ENCODE results near the gene PAIP1.
A peak's percentile ranks its signal among the peaks of the same experiment; 100 is the strongest.
"Not testable (repeated sequence)": the region's sequence is repeated elsewhere in the genome, so short reads cannot be mapped to it uniquely, and the experiment has no call there.

PAIP1 gene, protein sequence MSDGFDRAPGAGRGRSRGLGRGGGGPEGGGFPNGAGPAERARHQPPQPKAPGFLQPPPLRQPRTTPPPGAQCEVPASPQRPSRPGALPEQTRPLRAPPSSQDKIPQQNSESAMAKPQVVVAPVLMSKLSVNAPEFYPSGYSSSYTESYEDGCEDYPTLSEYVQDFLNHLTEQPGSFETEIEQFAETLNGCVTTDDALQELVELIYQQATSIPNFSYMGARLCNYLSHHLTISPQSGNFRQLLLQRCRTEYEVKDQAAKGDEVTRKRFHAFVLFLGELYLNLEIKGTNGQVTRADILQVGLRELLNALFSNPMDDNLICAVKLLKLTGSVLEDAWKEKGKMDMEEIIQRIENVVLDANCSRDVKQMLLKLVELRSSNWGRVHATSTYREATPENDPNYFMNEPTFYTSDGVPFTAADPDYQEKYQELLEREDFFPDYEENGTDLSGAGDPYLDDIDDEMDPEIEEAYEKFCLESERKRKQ

DNA sequence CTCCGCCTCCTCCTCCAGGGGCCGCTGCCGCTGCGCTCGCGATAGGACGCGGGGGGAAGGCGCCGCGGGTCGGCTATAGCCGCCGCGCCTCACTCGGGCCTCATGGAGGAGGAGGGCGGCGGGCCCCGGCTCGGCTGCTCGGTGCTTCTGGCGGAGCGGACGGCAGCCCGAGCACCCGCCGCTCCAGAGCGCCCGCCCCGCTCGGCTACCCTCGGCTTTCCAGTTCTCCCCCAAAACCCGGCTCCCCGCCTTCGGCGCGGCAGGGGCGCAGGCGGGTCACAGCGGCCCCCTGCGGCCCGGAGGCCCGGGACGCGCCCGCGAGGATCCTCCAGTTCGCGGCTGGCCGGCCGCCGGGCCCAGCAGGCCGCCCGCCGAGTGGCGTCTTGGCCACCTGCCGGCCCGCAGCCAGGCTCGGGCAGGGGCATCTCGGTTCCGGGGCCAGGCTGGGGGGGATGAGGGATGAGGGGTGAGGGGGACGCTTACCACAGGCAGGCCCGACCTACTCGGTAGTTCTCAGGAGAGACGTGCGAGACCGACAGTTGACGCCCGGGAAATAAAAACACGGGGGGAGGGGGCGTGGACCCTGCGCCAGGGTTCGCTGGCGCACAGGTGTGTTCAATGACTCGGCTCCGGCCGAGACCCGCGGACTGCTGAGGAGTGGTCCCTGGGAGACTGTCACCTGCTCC is at the start of gene PAIP1:
Gene PAIP1 (minus strand): TSS at position 221 of the 686 bp plus-strand sequence. CDS start 231 bp downstream, outside the sequence.
- peak; percentile 51 to 68 (median 60) for DNase-seq (ENCODE audit: low read depth in 3 of 3, low spot score in 1 of 3)

DNA sequence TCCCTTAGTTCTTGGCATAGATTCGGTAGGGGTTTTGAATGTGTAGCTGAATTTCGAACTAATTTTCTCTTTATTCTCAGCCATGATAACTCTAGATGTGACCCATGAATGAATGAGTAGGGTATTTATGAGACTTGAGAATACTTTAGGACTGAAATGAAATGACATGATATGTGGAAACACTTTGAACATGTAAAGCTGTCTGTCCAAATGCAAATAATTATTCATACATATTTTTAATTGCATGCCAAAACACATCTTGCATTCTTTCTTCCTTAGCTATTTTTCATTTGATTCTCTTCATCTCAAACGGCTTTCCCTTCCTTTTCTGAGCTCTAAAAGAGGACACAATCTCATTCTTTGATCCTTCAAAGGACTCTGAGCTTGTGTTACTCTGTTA is 49.5 kb upstream of the PAIP1 start:
- no peak for DNase-seq (ENCODE audit: low read depth in 3 of 3, low spot score in 1 of 3)

DNA sequence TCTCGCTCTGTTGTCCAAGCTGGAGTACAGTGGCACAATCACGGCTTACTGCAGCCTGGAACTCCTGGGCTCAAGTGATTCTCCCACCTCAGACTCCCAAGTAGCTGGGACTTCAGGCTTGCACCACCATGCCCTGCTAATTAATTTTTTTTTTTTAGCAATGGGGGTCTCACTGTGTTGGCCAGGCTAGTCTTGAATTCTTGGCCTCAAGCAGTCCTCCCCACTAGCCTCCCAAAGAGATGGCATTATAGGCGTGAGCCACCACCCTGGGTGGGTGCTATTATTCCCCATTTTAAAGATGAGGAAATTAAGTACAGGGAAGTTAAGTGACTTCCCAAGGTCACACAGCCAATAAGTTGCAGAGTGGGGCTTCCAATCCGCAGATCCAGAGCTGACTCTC is 47.8 kb upstream of the PAIP1 start:
- DNase-seq (ENCODE audit: low read depth in 3 of 3, low spot score in 1 of 3) = no peak

DNA sequence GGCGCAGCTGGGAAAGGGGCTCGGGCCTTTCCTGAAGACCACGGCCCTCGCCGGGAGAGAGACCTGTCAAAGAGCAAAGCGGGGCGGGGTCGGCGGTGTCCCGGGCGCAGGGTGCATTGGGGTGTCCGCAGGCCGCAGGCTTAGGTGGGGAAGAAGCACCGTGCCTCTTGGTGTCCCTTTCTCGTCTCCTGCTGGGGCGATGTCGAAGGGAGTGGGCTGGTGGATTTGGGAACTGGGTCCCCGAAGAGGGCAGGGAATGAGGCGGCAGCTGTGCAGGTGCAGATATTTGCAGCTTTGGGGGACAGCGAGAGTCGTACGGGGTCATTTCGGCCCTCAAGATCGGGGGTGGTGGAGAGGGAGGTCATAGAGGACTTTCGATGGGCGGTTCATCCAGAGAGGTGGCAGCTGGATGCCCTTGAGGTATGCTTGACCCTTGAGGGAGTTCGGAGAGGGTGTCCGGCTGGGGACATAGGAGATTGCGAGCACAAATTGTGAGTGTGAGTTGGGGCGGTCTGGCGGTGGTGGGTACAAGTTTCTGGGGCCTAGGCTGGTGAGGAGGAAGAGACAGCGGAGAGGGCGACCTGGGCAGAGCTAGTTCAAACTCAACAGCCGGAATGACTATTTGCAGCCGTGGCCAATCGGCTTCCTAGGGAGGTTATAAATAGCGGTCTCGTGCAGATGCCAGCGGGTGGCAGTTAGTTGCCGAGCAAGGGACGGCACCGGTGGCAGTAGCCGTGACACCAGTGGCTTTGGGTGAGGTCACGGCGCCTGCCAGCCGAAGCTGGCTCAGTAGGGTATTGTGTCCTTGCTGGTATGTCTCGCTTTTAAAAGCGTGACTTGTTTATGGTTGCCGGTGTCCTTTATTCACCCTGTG is 46.7 kb upstream of the PAIP1 start:
- DNase-seq (ENCODE audit: low read depth in 3 of 3, low spot score in 1 of 3) = peak; percentile 30 to 39 (median 35)

DNA sequence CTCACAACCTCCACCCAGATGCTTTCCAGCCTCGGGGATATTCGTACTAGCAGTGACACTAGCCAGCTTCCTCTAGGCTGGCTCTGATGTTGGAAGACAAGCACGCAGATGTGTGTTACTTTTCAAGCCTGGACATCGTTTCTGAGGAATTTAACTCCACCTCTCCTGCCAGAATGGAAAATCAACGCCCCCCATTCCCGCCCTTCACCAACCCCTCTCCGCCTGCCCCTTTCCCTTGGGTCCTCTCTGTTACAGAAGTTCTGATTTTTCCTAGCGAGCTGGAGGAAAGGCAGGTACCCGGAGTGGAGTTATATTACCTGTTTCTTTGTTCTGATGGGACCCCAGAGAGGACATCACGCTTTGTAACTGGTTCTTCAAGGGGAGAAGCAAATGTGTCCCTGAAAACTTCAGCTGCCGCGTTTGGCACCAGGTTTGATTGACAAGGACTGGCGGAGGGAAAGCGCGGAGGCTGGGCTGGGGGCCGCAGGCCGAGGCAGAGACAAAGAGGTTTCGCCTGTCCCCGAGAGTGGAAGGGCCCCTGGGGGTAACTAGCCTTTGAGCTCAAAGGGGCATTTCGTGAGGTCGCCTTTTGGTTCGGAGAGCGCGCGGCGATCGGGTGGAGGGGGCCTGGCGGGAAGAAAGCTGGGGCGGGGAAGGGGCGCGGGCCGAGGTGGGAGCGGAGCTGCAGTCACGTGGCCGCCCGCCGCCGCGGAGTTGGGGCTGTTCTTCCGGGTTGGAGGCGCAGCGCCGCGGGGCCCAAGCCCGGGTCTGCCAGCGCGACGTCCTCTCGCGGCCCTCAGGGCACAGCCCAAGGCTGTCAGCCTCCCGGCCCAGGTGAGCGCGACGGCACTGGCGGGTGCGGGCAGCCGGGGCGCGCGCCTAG is 45.8 kb upstream of the PAIP1 start, which contains the start of gene NNT:
Gene NNT (plus strand): TSS at position 720 of the 883 bp plus-strand sequence. CDS start 6,016 bp downstream, outside the sequence.
- peak; percentile 40 to 64 (median 44) for DNase-seq (ENCODE audit: low read depth in 3 of 3, low spot score in 1 of 3)

DNA sequence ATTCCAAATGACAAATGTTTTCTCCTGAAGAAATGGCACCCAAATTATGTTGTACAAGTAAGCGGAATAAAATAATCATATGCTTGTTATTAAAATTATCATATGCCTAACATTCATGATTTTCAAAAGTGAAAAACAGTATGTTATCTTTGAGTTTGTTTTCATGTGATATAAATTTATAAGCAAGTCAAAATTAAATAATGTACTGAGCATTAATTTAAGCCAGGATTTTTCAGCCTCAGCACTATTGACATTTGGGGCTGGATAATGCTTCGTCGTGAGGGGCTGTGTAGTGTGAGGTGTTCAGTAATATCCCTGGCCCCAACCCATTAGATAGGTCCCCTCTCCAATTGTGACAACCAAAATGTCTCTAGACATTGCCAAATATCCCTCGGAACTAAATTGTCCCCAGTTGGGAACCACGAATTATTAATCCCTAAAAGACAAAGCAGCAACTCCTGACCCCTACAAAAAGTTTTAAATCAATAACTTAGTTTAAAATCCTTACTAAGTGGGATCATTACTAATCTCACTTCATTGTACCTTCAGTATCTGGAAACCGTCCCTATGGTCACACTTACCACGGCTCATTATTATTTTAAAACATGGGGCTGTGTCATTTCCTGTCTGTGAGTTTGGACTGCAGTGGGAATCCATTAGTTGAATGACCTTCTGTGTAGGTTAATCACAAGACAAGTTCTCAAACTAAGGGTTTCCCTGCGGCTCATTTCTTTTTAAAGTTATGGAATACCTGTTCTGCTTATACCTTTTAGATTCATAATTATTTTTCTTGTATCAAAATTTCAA is 44.8 kb upstream of the PAIP1 start:
- DNase-seq (ENCODE audit: low read depth in 3 of 3, low spot score in 1 of 3) = no peak

DNA sequence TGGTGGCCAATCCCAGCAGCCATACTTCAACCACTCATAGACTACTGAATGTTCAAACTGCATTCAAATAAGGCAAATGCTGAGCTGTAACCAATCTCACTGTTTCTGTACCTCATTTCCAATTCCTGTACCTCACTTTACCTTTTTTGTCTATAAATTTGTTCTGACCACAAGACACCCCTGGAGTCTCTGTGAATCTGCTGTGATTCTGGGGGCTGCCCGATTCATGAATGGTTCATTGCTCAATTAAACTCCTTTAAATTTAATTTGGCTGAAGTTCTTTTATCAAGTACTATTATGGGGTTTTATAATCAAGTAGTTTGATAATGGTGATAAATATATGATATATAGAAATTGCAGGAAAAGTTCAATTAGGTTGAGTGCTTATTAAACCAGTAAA is 42.0 kb upstream of the PAIP1 start:
- DNase-seq (ENCODE audit: low read depth in 3 of 3, low spot score in 1 of 3) = not testable (repeated sequence)

DNA sequence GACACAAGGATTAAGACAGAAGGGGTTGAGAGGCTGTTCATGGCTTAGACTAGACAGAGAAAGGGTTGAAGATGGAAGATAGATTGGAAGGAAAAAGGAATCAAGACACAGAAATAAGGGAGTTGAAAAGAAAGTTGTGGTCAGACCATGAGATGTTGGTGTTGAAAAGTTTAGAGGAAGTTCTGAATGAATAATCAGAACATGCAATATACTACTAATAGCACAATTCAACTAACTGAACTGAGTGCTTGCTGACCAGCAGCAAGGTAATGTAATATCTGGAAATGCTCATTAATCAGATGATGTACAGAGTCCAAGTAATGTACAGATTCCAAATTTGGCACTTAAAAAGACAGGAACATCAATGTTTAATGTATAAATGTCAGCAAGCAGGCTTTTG is 35.5 kb upstream of the PAIP1 start:
- DNase-seq (ENCODE audit: low read depth in 3 of 3, low spot score in 1 of 3) = no peak

DNA sequence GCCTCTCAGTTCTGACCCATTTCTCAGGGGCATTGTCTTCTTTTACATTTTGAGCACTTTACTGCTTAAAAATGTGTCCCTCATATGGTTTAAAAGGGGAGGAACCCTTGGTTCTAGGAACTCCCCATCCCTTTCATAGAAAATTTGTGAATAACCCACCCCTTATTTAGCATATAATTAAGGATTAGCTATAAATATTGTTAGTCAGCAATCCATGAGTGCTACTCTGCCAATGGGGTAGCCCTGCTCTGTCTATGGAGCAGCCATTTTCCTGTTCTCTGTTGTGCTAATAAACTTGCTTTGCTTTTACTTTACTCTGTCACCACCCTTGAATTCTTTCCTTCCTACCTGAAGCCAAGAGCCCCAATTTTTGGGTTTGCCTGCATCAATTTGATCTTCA is 33.8 kb upstream of the PAIP1 start:
- no peak for DNase-seq (ENCODE audit: low read depth in 3 of 3, low spot score in 1 of 3)

DNA sequence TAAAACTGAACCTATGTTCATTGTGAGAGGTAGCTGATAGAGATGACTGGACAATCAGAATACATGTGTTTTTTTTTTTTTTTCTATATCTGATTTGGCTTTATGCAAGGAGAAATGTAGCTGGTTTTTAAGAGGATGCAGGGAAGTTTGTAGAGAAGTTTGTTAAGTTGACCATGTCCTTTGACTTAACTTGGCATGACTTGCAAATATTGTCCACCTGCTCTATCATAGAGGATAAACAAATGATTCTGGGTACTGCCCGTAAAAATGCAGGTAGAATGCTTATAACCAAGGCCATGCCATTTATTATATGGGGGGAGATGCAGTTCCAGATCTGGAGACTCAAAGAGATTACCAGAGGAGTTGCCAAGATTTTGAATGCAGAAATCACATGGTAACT is 32.4 kb upstream of the PAIP1 start:
- no peak for DNase-seq (ENCODE audit: low read depth in 3 of 3, low spot score in 1 of 3)

DNA sequence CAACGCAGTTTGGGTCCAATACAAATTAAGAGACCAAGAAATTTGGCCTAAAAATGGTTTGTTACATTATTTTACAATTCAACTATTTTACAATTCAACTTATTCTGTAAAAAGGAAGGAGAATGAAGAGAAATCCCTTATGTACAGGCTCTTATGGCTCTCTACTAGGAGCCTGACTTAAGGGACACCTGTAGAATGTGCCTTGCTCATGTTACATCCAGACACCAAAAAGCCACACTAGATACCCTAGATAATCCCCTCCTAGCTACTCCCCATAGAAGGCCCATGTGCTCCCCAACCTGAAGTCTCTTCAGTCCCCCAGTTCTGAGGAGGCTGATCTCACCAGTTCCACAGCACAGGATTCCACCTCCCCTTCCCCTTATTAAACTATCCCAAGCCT is 32.0 kb upstream of the PAIP1 start:
- no peak for DNase-seq (ENCODE audit: low read depth in 3 of 3, low spot score in 1 of 3)

DNA sequence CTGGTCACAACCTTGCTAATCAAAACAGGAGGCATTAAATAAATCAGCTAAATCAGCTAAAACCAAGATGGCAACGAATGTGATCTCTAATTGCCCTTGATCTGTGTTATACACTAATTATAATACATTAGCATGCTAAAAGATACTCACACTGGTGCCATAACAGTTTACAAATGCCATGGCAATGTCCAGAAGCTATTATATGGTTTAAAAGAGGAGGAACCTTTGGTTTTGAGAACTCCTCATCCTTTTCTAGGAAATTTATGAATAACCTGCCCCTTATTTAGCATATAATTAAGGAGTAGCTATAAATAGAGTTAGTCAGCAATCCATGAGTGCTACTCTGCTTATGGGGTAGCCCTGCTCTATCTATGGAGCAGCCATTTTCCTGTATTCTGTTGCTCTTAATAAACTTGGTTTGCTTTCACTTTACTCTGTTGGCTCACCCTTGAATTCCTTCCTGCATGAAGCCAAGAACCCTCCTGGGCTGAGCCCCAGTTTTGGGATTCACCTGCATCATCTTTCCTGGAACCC is 27.4 kb upstream of the PAIP1 start:
- no peak for DNase-seq (ENCODE audit: low read depth in 3 of 3, low spot score in 1 of 3)

DNA sequence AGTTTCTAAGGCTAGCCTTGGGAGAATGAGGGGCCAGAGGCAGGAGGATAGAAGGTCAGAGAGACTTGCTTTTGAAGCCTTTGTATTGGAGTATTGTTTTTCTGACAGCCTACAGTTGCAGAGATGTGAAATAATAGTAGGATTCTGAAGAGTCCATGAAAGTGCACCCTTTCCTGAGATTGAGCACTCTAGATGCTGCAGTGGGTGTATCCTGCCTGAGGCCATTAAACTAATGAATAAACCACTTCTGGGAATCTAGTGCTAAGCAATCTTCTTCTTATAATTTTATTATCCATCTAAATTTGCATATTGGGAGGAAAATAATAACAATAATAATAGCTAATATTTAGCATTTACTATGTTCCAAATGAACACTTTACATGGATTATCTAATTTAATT is 26.8 kb upstream of the PAIP1 start:
- no peak for DNase-seq (ENCODE audit: low read depth in 3 of 3, low spot score in 1 of 3)

DNA sequence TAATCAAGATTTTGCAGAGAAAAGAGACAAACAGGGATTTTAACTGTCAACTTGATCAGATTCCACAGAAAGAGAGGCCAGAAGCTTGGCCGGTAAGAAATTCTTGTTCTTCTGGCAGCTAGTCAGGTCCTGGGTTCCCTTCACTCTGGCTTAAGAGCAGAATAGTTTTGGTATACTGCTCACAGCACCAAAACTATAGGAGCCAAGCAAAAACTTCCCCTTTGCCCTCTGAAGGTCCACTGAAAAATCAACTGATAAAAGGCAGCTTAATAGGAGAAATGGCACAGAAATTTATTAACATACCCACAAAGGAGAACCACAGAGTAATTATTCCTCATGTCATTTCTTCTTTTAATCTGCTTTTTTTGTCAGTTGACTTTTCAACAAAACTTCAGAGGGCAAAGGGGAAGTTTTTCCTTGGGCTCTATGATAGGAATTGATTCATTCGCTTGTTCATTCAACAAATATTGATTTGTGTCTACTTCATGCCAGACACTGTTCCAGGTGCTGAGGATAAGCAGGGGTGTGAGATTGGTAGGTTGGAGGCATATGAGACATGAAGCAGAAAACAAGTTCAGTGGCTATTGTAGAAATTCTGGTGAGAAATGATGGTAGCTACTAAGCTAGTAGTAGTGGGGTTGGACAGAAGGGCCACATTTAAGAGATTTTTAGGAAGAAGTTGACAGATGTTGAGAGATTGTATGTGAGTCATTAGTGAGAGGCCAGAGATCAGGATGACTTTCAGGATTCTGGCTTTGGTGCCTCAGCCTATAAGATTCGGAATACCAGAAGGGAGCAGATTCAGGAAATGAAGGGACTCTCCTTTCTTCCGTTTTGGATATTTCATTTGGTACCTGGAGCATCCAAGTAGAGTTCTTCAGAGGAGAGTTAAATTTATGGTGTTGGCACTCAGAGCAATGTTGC is 25.5 kb upstream of the PAIP1 start:
- DNase-seq (ENCODE audit: low read depth in 3 of 3, low spot score in 1 of 3) = no peak

DNA sequence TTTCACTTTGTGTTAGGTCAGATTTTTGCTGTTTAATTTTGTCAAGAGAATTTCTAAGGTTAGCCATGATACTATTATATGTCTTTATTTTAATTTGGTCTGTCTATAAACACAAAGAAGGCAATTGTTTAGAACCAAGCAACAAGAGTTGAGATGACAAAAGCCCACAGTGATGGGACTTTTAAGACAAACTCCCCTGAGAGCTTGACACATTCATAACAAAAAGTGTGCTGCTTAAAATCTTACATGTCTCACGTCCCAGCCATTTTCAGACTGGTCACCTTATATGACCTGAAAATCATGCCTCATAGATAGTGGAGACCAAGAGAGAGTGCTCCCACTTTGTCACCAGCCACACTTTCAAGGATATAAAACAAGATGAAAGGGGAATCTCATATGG is 24.5 kb upstream of the PAIP1 start:
- no peak for DNase-seq (ENCODE audit: low read depth in 3 of 3, low spot score in 1 of 3)

DNA sequence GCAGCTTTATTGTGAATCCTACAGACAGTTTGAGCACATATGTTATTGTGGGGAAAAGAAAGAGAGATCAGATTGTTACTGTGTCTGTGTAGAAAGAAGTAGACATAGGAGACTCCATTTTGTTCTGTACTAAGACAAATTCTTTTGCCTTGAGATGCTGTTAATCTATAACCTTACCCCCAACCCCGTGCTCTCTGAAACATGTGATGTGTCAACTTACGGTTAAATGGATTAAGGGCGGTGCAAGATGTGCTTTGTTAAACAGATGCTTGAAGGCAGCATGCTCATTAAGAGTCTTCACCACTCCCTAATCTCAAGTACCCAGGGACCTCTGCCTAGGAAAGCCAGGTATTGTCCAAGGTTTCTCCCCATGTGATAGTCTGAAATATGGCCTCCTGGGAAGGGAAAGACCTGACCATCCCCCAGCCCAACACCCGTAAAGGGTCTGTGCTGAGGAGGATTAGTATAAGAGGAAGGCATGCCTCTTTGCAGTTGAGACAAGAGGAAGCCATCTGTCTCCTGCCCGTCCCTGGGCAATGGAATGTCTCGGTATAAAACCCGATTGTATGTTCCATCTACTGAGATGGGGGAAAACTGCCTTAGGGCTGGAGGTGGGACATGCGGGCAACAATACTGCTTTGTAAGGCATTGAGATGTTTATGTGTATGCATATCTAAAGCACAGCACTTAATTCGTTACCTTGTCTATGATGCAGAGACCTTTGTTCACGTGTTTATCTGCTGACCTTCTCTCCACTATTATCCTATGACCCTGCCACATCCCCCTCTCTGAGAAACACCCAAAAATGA is 23.7 kb upstream of the PAIP1 start:
- not testable (repeated sequence) for DNase-seq (ENCODE audit: low read depth in 3 of 3, low spot score in 1 of 3)

DNA sequence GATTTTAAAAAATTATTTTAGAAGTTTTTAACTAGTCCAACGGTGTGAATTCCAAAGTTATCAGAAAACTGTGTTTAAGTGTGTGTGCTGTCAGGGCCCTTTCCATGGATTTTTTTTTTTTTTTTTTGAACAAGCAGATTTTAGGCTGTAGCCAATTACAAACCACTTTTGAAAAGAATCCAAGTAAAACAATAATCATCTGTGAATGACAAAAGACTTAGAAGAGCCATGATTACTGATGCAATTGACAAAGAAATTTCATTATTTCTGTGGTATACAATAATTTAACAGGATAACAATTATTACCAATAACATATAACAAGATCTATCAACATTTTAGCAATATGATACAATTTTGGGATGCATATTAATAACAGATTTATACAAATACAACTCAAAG is 16.2 kb upstream of the PAIP1 start:
- no peak for DNase-seq (ENCODE audit: low read depth in 3 of 3, low spot score in 1 of 3)

Data from stimulated activated CD4-positive, alpha-beta T cell treated with anti-CD3 and anti-CD28 coated beads, TNF-alpha, amount 100 ng/mL, for 1 hour (primary cell).